GM15510 (cell line): Measurements from ENCODE around the gene OMP.

ENCODE experiments used
- POLR2A ChIP-seq: IDR thresholded peaks from 3 replicates; pipeline ENCODE4 v1.6.1; 2011; ENCODE audit warnings: borderline replicate concordance; ENCODE audit not compliant: insufficient read length; ENCODE audit errors: extremely low read depth

Gene OMP

GRCh38 chr11:77065878-77066228, 36.8 kb upstream of the OMP start:
- no peak for TF ChIP-seq POLR2A

- TF ChIP-seq POLR2A, result peak; percentile 43
Observed at GRCh38 chr11:77066229-77067042, 36.2 kb upstream of the OMP start, which contains the start of gene CAPN5. Gene CAPN5 (plus strand): TSS chr11:77066971. CDS start chr11:77084887, 17,916 bp downstream.

GRCh38 chr11:77067861-77068443, 34.7 kb upstream of the OMP start:
- no peak for TF ChIP-seq POLR2A

- no peak for TF ChIP-seq POLR2A
Observed at GRCh38 chr11:77068457-77069335, 33.9 kb upstream of the OMP start.

- TF ChIP-seq POLR2A, result no peak
Observed at GRCh38 chr11:77069336-77069968, 33.2 kb upstream of the OMP start.

GRCh38 chr11:77069969-77070582, 32.6 kb upstream of the OMP start:
- TF ChIP-seq POLR2A, result no peak

GRCh38 chr11:77071077-77071476, 31.6 kb upstream of the OMP start:
- no peak for TF ChIP-seq POLR2A

- no peak for TF ChIP-seq POLR2A
Observed at GRCh38 chr11:77071671-77072605, 30.7 kb upstream of the OMP start.

GRCh38 chr11:77072851-77073327, 29.8 kb upstream of the OMP start:
- TF ChIP-seq POLR2A, result no peak

GRCh38 chr11:77073328-77074001, 29.2 kb upstream of the OMP start:
- no peak for TF ChIP-seq POLR2A

GRCh38 chr11:77074205-77074604, 28.4 kb upstream of the OMP start:
- no peak for TF ChIP-seq POLR2A

- no peak for TF ChIP-seq POLR2A
Observed at GRCh38 chr11:77074626-77075221, 27.9 kb upstream of the OMP start.

- TF ChIP-seq POLR2A, result no peak
Observed at GRCh38 chr11:77075425-77075905, 27.2 kb upstream of the OMP start.

GRCh38 chr11:77079666-77080065, 23.0 kb upstream of the OMP start:
- no peak for TF ChIP-seq POLR2A
